SU-DHL-6 (cell line): ENCODE measurements around the gene MINAR1.

Experiments
- EZH2phosphoT487 ChIP-seq: fragments of 200-600 bp; sonication (generic), shearing (Covaris generic); conservative IDR thresholded peaks from 2 replicates; pipeline ENCODE4 v1.6.1; 2018; ENCODE audit warnings: mild to moderate bottlenecking, antibody characterized with exemption, low read length, moderate library complexity, mixed read lengths
- TF ChIP-seq, protein P1 (sequence below): fragments of 200-600 bp; sonication (generic); IDR thresholded peaks from one replicate; pipeline ENCODE4 v1.5.1; 2017; ENCODE audit warnings: antibody characterized with exemption, mild to moderate bottlenecking, low read length, moderate library complexity; ENCODE audit not compliant: insufficient read depth, poor library complexity, severe bottlenecking

DNA sequence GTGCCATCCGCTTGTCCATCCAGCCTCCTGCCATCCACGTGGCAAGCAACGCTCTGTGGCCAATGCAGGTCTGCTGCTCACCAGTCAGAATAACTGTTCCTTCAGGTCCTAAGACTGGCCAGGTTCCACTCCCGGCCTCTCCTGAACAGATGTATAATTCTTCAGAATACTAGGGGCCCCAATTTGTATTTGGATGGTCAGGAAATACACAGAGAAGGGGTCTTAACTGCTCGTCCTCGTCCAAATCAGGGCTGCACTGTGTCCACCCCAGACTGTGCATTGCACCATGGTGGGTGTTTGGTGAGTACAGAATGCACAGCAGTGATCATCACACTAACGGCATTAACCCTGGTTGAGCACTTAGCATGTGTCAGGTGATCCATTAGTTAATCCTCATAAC, 46.0 kb downstream of the MINAR1 start:
- TF ChIP-seq EZH2phosphoT487, result no peak
- TF ChIP-seq, protein P1, sequence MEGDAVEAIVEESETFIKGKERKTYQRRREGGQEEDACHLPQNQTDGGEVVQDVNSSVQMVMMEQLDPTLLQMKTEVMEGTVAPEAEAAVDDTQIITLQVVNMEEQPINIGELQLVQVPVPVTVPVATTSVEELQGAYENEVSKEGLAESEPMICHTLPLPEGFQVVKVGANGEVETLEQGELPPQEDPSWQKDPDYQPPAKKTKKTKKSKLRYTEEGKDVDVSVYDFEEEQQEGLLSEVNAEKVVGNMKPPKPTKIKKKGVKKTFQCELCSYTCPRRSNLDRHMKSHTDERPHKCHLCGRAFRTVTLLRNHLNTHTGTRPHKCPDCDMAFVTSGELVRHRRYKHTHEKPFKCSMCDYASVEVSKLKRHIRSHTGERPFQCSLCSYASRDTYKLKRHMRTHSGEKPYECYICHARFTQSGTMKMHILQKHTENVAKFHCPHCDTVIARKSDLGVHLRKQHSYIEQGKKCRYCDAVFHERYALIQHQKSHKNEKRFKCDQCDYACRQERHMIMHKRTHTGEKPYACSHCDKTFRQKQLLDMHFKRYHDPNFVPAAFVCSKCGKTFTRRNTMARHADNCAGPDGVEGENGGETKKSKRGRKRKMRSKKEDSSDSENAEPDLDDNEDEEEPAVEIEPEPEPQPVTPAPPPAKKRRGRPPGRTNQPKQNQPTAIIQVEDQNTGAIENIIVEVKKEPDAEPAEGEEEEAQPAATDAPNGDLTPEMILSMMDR, result no peak
